ENCODE results near the gene ABCE1.

DNA sequence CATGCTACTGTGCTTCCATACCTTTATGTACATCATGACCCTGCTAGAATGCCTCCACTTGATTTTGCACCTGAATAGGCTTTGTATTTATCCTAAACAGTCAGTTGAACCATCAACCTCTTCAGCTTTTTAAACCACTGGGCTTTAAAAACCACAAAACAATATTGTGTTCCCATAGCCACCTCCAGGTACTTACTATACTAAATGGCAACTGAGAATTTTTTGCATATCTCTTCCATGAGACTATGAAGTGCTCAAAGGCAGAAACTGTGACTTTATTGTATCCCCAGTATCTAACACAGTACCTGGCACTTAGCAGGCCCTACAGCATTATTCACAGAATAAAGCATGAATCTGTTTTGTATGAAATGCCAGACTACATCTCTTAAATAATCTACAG, 39.9 kb upstream of the ABCE1 start:
- TF ChIP-seq CTCF (IDR thresholded peaks at IDR 0.05) (no peak), JUN (CRISPR knock-in tag; IDR thresholded peaks at IDR 0.05) (no peak), RORB (CRISPR knock-in tag; IDR thresholded peaks at IDR 0.05) (no peak), ZSCAN18 (CRISPR knock-in tag; IDR thresholded peaks at IDR 0.05) (no peak), CREM (CRISPR knock-in tag; IDR thresholded peaks at IDR 0.05) (no peak), FOXJ3 (CRISPR knock-in tag; IDR thresholded peaks at IDR 0.05; ENCODE audit: borderline replicate concordance) (no peak), ETV6 (CRISPR knock-in tag; IDR thresholded peaks at IDR 0.05) (no peak), ATF3 (CRISPR knock-in tag; conservative IDR thresholded peaks at IDR 0.05) (no peak), ZNF232 (CRISPR knock-in tag; IDR thresholded peaks at IDR 0.05) (no peak), SP1 (CRISPR knock-in tag; conservative IDR thresholded peaks at IDR 0.05) (no peak), OVOL2 (CRISPR knock-in tag; IDR thresholded peaks at IDR 0.05; ENCODE audit: borderline replicate concordance) (no peak), ELF4 (CRISPR knock-in tag; IDR thresholded peaks at IDR 0.05; ENCODE audit: low read depth) (no peak)

Data from WTC11 (cell line).